ENCODE data around the gene NDUFB11. TPM values are rescaled to one million over a fixed set of nuclear protein-coding genes. Genes with fewer than 3 reads are reported as not detected.

Gene NDUFB11
- polyA plus RNA-seq, 2 donors = 72.2 to 75.0 TPM

DNA sequence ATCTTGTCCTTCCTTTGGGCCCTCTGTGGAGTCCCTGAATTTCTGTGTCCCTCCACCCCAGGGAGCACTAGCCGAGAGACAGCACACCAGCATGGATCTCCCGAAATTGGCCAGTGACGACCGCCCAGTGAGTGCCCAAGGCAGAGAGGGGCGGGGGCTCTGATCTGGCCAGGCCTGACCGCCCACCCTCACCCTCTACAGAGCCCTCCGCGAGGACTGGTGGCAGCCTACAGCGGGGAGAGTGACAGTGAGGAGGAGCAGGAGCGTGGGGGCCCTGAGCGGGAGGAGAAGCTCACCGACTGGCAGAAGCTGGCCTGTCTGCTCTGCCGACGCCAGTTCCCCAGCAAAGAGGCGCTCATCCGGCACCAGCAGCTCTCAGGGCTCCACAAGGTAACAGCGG is 40.7 kb upstream of the NDUFB11 start:
- H3K4me3 ChIP-seq (ENCODE audit: low read depth in 1 of 2, low read length in 2 of 2) = no peak overlapping the region
- 82 to 86% methylated on average over 17 of the region's 17 CpGs for WGBS, 2 donors
- H3K9me3 ChIP-seq (ENCODE audit: control insufficient read depth in 2 of 2, insufficient read depth in 1 of 2, low read depth in 1 of 2, low read length in 1 of 2) = no peaks in the 10 kb centered on the region
- no peaks in the 10 kb centered on the region for H3K27me3 ChIP-seq (ENCODE audit: control insufficient read depth in 1 of 2, insufficient read depth in 2 of 2, low read length in 2 of 2)
- H3K4me1 ChIP-seq (ENCODE audit: control insufficient read depth in 2 of 2, insufficient read depth in 2 of 2, low read length in 1 of 2) = no peaks in the 10 kb centered on the region
- no peak overlapping the region for H3K27ac ChIP-seq (ENCODE audit: low read depth in 2 of 2, low read length in 1 of 2)
- peaks cover 3 to 43% of the 10 kb centered on the region in 2 donors for H3K36me3 ChIP-seq (ENCODE audit: control insufficient read depth in 2 of 2, insufficient read depth in 2 of 2, low read length in 1 of 2)

- H3K27ac ChIP-seq (ENCODE audit: low read depth in 2 of 2, low read length in 1 of 2) = no peak overlapping the region
- no peaks in the 10 kb centered on the region for H3K4me1 ChIP-seq (ENCODE audit: control insufficient read depth in 2 of 2, insufficient read depth in 2 of 2, low read length in 1 of 2)
- WGBS, 2 donors = 82 to 85% methylated on average over 4 of the region's 4 CpGs
- no peaks in the 10 kb centered on the region for H3K9me3 ChIP-seq (ENCODE audit: control insufficient read depth in 2 of 2, insufficient read depth in 1 of 2, low read depth in 1 of 2, low read length in 1 of 2)
- no peak overlapping the region for H3K4me3 ChIP-seq (ENCODE audit: low read depth in 1 of 2, low read length in 2 of 2)
- peaks cover 3 to 49% of the 10 kb centered on the region in 2 donors for H3K36me3 ChIP-seq (ENCODE audit: control insufficient read depth in 2 of 2, insufficient read depth in 2 of 2, low read length in 1 of 2)
- H3K27me3 ChIP-seq (ENCODE audit: control insufficient read depth in 1 of 2, insufficient read depth in 2 of 2, low read length in 2 of 2) = no peaks in the 10 kb centered on the region
These were observed 40.0 kb upstream of the NDUFB11 start for GRCh38 chrX:47184486-47184885.

DNA sequence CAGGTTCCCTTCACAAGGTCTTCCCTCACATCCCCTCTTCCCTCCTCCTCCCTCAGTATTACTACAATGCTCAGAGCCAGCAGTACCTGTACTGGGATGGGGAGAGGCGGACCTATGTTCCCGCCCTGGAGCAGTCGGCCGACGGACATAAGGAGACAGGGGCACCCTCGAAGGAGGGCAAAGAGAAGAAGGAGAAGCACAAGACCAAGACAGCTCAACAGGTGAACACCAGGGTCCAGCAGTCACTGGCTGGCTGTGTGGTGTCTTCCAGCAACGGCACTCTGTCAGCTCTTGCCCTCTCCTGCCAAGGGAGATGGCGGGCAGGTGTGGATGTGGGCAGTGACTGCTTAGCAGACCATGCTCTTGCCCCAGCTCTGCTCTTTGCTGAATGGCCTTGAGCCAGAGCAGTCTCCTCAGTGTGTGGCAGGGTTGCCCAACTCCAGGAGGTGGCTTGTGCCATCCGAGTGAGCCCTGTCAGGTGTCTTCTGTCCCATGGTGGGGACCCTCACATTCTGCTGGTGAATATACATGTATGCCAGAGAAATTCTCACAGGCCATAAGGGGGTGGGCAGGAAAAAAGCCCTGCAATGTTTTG is 37.7 kb upstream of the NDUFB11 start:
- 89% methylated on average over 9 of the region's 9 CpGs for WGBS, 2 donors

GRCh38 chrX:47181301-47181700 is 36.8 kb upstream of the NDUFB11 start:
- H3K27ac ChIP-seq (ENCODE audit: low read depth in 2 of 2, low read length in 1 of 2) = no peak overlapping the region
- WGBS, 2 donors = 87 to 91% methylated on average over 10 of the region's 10 CpGs
- H3K9me3 ChIP-seq (ENCODE audit: control insufficient read depth in 2 of 2, insufficient read depth in 1 of 2, low read depth in 1 of 2, low read length in 1 of 2) = no peaks in the 10 kb centered on the region
- peaks cover 0 to 55% of the 10 kb centered on the region in 2 donors for H3K36me3 ChIP-seq (ENCODE audit: control insufficient read depth in 2 of 2, insufficient read depth in 2 of 2, low read length in 1 of 2)
- H3K27me3 ChIP-seq (ENCODE audit: control insufficient read depth in 1 of 2, insufficient read depth in 2 of 2, low read length in 2 of 2) = no peaks in the 10 kb centered on the region
- no peak overlapping the region for H3K4me3 ChIP-seq (ENCODE audit: low read depth in 1 of 2, low read length in 2 of 2)
- peaks cover 0 to 3% of the 10 kb centered on the region in 2 donors for H3K4me1 ChIP-seq (ENCODE audit: control insufficient read depth in 2 of 2, insufficient read depth in 2 of 2, low read length in 1 of 2)

More for the DNA sequence above, 37.7 kb upstream of the NDUFB11 start:
- Histone ChIP-seq H3K9me3 (ENCODE audit: control insufficient read depth in 2 of 2, insufficient read depth in 1 of 2, low read depth in 1 of 2, low read length in 1 of 2) (no peaks in the 10 kb centered on the region), H3K4me3 (ENCODE audit: low read depth in 1 of 2, low read length in 2 of 2) (no peak overlapping the region), H3K36me3 (ENCODE audit: control insufficient read depth in 2 of 2, insufficient read depth in 2 of 2, low read length in 1 of 2) (peaks cover 3 to 57% of the 10 kb centered on the region in 2 donors), H3K4me1 (ENCODE audit: control insufficient read depth in 2 of 2, insufficient read depth in 2 of 2, low read length in 1 of 2) (peaks cover 0 to 3% of the 10 kb centered on the region in 2 donors), H3K27me3 (ENCODE audit: control insufficient read depth in 1 of 2, insufficient read depth in 2 of 2, low read length in 2 of 2) (no peaks in the 10 kb centered on the region), H3K27ac (ENCODE audit: low read depth in 2 of 2, low read length in 1 of 2) (no peak overlapping the region)

- 90 to 95% methylated on average over 8 of the region's 8 CpGs for WGBS, 2 donors
These were observed 35.8 kb upstream of the NDUFB11 start for GRCh38 chrX:47180346-47180745.

DNA sequence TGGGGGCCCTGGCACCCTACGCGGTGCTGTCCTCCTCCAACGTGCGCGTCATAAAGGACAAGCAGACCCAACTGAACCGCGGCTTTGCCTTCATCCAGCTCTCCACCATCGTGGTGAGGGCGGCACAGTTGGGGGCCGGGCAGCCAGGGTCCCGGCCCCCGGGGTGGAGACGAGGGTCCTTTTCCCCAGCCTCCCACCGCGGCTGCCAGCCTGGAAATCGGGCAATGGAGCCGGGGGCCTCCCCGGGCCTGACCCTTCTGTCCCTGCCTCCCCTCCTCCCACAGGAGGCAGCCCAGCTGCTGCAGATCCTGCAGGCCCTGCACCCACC is 35.4 kb upstream of the NDUFB11 start:
- WGBS, 2 donors = 91 to 93% methylated on average over 12 to 18 of the region's 18 CpGs
- Histone ChIP-seq H3K4me3 (ENCODE audit: low read depth in 1 of 2, low read length in 2 of 2) (no peak overlapping the region), H3K36me3 (ENCODE audit: control insufficient read depth in 2 of 2, insufficient read depth in 2 of 2, low read length in 1 of 2) (peaks cover 0 to 55% of the 10 kb centered on the region in 2 donors), H3K27me3 (ENCODE audit: control insufficient read depth in 1 of 2, insufficient read depth in 2 of 2, low read length in 2 of 2) (no peaks in the 10 kb centered on the region), H3K4me1 (ENCODE audit: control insufficient read depth in 2 of 2, insufficient read depth in 2 of 2, low read length in 1 of 2) (peaks cover 0 to 3% of the 10 kb centered on the region in 2 donors), H3K27ac (ENCODE audit: low read depth in 2 of 2, low read length in 1 of 2) (no peak overlapping the region), H3K9me3 (ENCODE audit: control insufficient read depth in 2 of 2, insufficient read depth in 1 of 2, low read depth in 1 of 2, low read length in 1 of 2) (no peaks in the 10 kb centered on the region)

More at GRCh38 chrX:47180346-47180745, 35.8 kb upstream of the NDUFB11 start:
- no peaks in the 10 kb centered on the region for H3K27me3 ChIP-seq (ENCODE audit: control insufficient read depth in 1 of 2, insufficient read depth in 2 of 2, low read length in 2 of 2)
- H3K27ac ChIP-seq (ENCODE audit: low read depth in 2 of 2, low read length in 1 of 2) = no peak overlapping the region
- peaks cover 0 to 3% of the 10 kb centered on the region in 2 donors for H3K4me1 ChIP-seq (ENCODE audit: control insufficient read depth in 2 of 2, insufficient read depth in 2 of 2, low read length in 1 of 2)
- peaks cover 0 to 53% of the 10 kb centered on the region in 2 donors for H3K36me3 ChIP-seq (ENCODE audit: control insufficient read depth in 2 of 2, insufficient read depth in 2 of 2, low read length in 1 of 2)
- no peaks in the 10 kb centered on the region for H3K9me3 ChIP-seq (ENCODE audit: control insufficient read depth in 2 of 2, insufficient read depth in 1 of 2, low read depth in 1 of 2, low read length in 1 of 2)
- no peak overlapping the region for H3K4me3 ChIP-seq (ENCODE audit: low read depth in 1 of 2, low read length in 2 of 2)

GRCh38 chrX:47179221-47179927 is 34.9 kb upstream of the NDUFB11 start:
- Histone ChIP-seq H3K9me3 (ENCODE audit: control insufficient read depth in 2 of 2, insufficient read depth in 1 of 2, low read depth in 1 of 2, low read length in 1 of 2) (no peaks in the 10 kb centered on the region), H3K36me3 (ENCODE audit: control insufficient read depth in 2 of 2, insufficient read depth in 2 of 2, low read length in 1 of 2) (peaks cover 0 to 52% of the 10 kb centered on the region in 2 donors), H3K4me3 (ENCODE audit: low read depth in 1 of 2, low read length in 2 of 2) (no peak overlapping the region), H3K27ac (ENCODE audit: low read depth in 2 of 2, low read length in 1 of 2) (no peak overlapping the region), H3K4me1 (ENCODE audit: control insufficient read depth in 2 of 2, insufficient read depth in 2 of 2, low read length in 1 of 2) (peaks cover 0 to 3% of the 10 kb centered on the region in 2 donors), H3K27me3 (ENCODE audit: control insufficient read depth in 1 of 2, insufficient read depth in 2 of 2, low read length in 2 of 2) (no peaks in the 10 kb centered on the region)
- 53 to 66% methylated on average over 14 of the region's 14 CpGs for WGBS, 2 donors

DNA sequence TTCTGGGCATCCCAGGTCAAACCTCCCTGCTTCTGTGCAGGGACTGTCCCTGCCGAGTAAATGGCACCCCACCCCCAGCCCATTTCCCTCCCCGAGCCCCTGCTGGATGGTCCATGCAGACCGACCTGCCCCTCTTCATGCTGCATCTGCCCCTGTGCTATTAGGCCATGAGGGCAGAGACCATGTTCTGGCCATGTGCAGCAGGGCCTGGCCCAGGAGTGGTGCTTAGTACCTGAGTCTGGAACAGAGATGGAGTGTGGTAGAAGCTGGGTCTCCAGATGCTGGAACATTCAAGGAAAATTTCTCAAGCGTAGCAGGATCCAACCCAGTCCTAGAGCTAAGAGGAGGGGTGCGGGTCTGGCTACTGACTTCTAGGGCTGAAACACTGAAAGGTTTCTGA is 33.8 kb upstream of the NDUFB11 start:
- no peaks in the 10 kb centered on the region for H3K27me3 ChIP-seq (ENCODE audit: control insufficient read depth in 1 of 2, insufficient read depth in 2 of 2, low read length in 2 of 2)
- H3K9me3 ChIP-seq (ENCODE audit: control insufficient read depth in 2 of 2, insufficient read depth in 1 of 2, low read depth in 1 of 2, low read length in 1 of 2) = no peaks in the 10 kb centered on the region
- WGBS, 2 donors = 82 to 87% methylated on average over 5 of the region's 5 CpGs
- H3K4me3 ChIP-seq (ENCODE audit: low read depth in 1 of 2, low read length in 2 of 2) = no peak overlapping the region
- peaks cover 0 to 57% of the 10 kb centered on the region in 2 donors for H3K36me3 ChIP-seq (ENCODE audit: control insufficient read depth in 2 of 2, insufficient read depth in 2 of 2, low read length in 1 of 2)
- peaks cover 0 to 3% of the 10 kb centered on the region in 2 donors for H3K4me1 ChIP-seq (ENCODE audit: control insufficient read depth in 2 of 2, insufficient read depth in 2 of 2, low read length in 1 of 2)
- H3K27ac ChIP-seq (ENCODE audit: low read depth in 2 of 2, low read length in 1 of 2) = no peak overlapping the region

DNA sequence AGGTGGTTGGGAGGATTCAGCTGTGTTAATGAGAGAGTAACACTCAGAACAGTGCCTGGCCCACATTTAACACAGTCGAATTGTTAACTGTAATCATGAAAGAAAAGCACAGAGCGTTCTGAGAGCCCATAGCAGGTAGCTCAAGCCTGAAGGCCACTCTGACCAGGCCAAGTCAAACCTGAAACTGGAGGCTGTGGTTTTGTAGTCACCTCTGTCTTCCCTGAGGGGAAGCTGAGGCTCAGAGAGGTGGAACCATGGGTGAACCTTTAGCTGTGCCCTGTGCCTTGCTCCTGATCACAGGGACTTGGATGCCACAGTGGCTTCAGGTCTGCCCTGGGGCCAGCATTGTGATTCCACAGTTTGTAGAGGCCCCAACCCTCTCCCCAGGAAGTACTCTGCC is 32.6 kb upstream of the NDUFB11 start:
- no peak overlapping the region for H3K27ac ChIP-seq (ENCODE audit: low read depth in 2 of 2, low read length in 1 of 2)
- H3K9me3 ChIP-seq (ENCODE audit: control insufficient read depth in 2 of 2, insufficient read depth in 1 of 2, low read depth in 1 of 2, low read length in 1 of 2) = no peaks in the 10 kb centered on the region
- H3K4me3 ChIP-seq (ENCODE audit: low read depth in 1 of 2, low read length in 2 of 2) = no peak overlapping the region
- H3K27me3 ChIP-seq (ENCODE audit: control insufficient read depth in 1 of 2, insufficient read depth in 2 of 2, low read length in 2 of 2) = no peaks in the 10 kb centered on the region
- H3K36me3 ChIP-seq (ENCODE audit: control insufficient read depth in 2 of 2, insufficient read depth in 2 of 2, low read length in 1 of 2) = peaks cover 0 to 61% of the 10 kb centered on the region in 2 donors
- 40 to 68% methylated on average over 2 of the region's 2 CpGs for WGBS, 2 donors
- peaks cover 0 to 3% of the 10 kb centered on the region in 2 donors for H3K4me1 ChIP-seq (ENCODE audit: control insufficient read depth in 2 of 2, insufficient read depth in 2 of 2, low read length in 1 of 2)
